ENCODE data around the gene SLC23A3.

Gene SLC23A3

GRCh38 chr2:219119422-219120043, 50.3 kb downstream of the SLC23A3 start:
- Histone ChIP-seq H3K27ac (no peak overlapping the region), H3K4me3 (ENCODE audit: low read depth, low read length) (no peak overlapping the region), H3K9me3 (ENCODE audit: severe bottlenecking) (no peaks in the 10 kb centered on the region), H3K27me3 (ENCODE audit: insufficient read depth, low read depth, severe bottlenecking) (no peaks in the 10 kb centered on the region), H3K36me3 (no peaks in the 10 kb centered on the region)
- peak; percentile 61 for TF ChIP-seq CTCF (IDR thresholded peaks at IDR 0.05; ENCODE audit: low read depth, low read length)
- peak; percentile 75 for DNase-seq

GRCh38 chr2:219118504-219118903, 51.3 kb downstream of the SLC23A3 start:
- DNase-seq, result peak; percentile 16
- H3K4me3 ChIP-seq (ENCODE audit: low read depth, low read length), result no peak overlapping the region
- H3K9me3 ChIP-seq (ENCODE audit: severe bottlenecking), result no peaks in the 10 kb centered on the region
- no peak overlapping the region for H3K27ac ChIP-seq
- no peaks in the 10 kb centered on the region for H3K27me3 ChIP-seq (ENCODE audit: insufficient read depth, low read depth, severe bottlenecking)
- H3K36me3 ChIP-seq, result no peaks in the 10 kb centered on the region; the same call in 1 of the 2 replicates
- no peak for TF ChIP-seq CTCF (IDR thresholded peaks at IDR 0.05; ENCODE audit: low read depth, low read length)

GRCh38 chr2:219116776-219117646, 52.8 kb downstream of the SLC23A3 start:
- no peak for DNase-seq
- H3K27me3 ChIP-seq (ENCODE audit: insufficient read depth, low read depth, severe bottlenecking), result no peaks in the 10 kb centered on the region
- no peak for TF ChIP-seq CTCF (IDR thresholded peaks at IDR 0.05; ENCODE audit: low read depth, low read length)
- H3K4me3 ChIP-seq (ENCODE audit: low read depth, low read length), result no peak overlapping the region
- no peaks in the 10 kb centered on the region; the same call in 1 of the 2 replicates for H3K36me3 ChIP-seq
- no peak overlapping the region for H3K27ac ChIP-seq
- H3K9me3 ChIP-seq (ENCODE audit: severe bottlenecking), result no peaks in the 10 kb centered on the region

- TF ChIP-seq CTCF (IDR thresholded peaks at IDR 0.05; ENCODE audit: low read depth, low read length), result no peak
- DNase-seq, result no peak
- no peaks in the 10 kb centered on the region; the same call in 1 of the 2 replicates for H3K36me3 ChIP-seq
- no peaks in the 10 kb centered on the region for H3K27me3 ChIP-seq (ENCODE audit: insufficient read depth, low read depth, severe bottlenecking)
- no peak overlapping the region for H3K27ac ChIP-seq
- no peaks in the 10 kb centered on the region for H3K9me3 ChIP-seq (ENCODE audit: severe bottlenecking)
- no peak overlapping the region for H3K4me3 ChIP-seq (ENCODE audit: low read depth, low read length)
Measured at GRCh38 chr2:219112651-219113338, 57.0 kb downstream of the SLC23A3 start.

GRCh38 chr2:219112062-219112406, 57.8 kb downstream of the SLC23A3 start:
- no peak for TF ChIP-seq CTCF (IDR thresholded peaks at IDR 0.05; ENCODE audit: low read depth, low read length)
- H3K4me3 ChIP-seq (ENCODE audit: low read depth, low read length), result no peak overlapping the region

More at GRCh38 chr2:219112062-219112406, 57.8 kb downstream of the SLC23A3 start:
- Histone ChIP-seq H3K27me3 (ENCODE audit: insufficient read depth, low read depth, severe bottlenecking) (no peaks in the 10 kb centered on the region), H3K9me3 (ENCODE audit: severe bottlenecking) (no peaks in the 10 kb centered on the region), H3K27ac (no peak overlapping the region), H3K36me3 (no peaks in the 10 kb centered on the region; the same call in 1 of the 2 replicates)
- no peak for DNase-seq

All from WERI-Rb-1 (cell line).